Measurements from ENCODE around the gene PARL. TPM values are rescaled to one million over a fixed set of nuclear protein-coding genes. Genes with fewer than 3 reads are reported as not detected.

PARL gene
- total RNA-seq, 1 experiment from 2014 or later: 69.7 TPM

DNA sequence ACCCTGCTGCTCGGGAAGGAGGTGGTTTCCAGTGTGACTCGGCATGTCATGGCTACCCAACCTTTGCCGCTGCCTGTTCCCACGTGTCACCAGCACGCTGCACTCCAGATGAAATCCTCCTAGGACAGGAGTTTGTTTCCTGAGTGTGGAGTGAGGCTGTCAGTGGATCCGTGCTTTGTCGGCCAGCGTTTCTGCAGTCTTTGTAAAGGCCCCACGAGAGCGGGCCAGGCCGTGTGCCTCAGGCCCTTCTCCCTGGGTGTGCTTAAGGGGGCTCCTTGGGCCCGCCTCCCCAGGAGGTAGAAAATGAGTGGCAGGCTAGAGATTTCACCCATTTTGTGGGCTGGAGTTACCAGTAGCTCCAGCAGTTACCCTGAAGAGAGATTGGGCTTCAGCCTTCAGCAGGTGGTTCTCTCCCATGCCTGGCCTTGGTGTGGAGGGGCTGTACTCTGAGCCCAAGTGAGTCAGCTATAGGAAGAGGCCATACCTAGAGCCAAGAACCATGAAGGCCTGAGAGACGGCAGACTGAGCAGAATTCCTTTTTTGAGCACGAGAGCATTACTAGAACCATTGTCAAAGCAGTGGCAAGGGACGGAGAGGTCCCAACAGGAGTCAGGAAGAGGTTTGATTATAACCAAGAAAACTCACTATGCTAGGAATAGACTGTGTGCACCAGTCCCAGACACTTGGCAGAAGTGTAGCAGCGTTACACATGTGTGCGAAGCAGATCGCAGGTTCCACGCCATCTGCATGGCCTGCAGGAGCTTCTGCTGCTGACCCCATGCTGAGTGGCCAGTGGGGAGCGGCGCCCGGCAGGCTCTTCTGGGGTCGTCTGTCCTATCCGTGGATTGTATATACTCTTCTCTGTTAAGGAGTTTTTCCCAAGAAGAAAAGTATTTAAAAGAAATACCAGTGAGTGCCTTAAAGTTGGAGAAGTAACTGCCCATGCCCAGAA lies 73.8 kb downstream of the PARL start:
- intact Hi-C loops (cut with micrococcal nuclease): no loop called here
- CTCF ChIA-PET: interaction anchor here (0.5 kb wide), 1 partner anchor 626 kb away, joined by 3 read pairs; no protein-coding TSS in a partner anchor
- H3K36me3 ChIP-seq (ENCODE audit: control insufficient read depth in 1 of 2, insufficient read depth in 2 of 2, low read length in 2 of 2): peaks cover 31 to 33% of the 10 kb centered on the region in 2 experiments

More for the DNA sequence above, 73.8 kb downstream of the PARL start:
- Histone ChIP-seq H3K27me3 (ENCODE audit: insufficient read depth, low read length) (no peaks in the 10 kb centered on the region), H3K9me2 (ENCODE audit: insufficient read depth) (no peaks in the 10 kb centered on the region), H4K20me1 (ENCODE audit: insufficient read depth) (no peaks in the 10 kb centered on the region), H3K79me2 (ENCODE audit: insufficient read depth, low read length) (no peaks in the 10 kb centered on the region), H3K9me3 (ENCODE audit: control insufficient read depth in 1 of 2, insufficient read depth in 1 of 2, low read depth in 1 of 2, low read length in 2 of 2) (no peaks in the 10 kb centered on the region), H3K4me3 (replicated peaks in 1 of 2; ENCODE audit: low read depth in 1 of 2, low read length in 2 of 2) (no peak overlapping the region), H3K4me2 (ENCODE audit: low read length) (no peak overlapping the region), H3K4me1 (ENCODE audit: control insufficient read depth in 1 of 2, insufficient read depth in 2 of 2, low read length in 2 of 2) (no peaks in the 10 kb centered on the region), H3K27ac (ENCODE audit: low read depth, low read length) (no peak overlapping the region), H3K9ac (ENCODE audit: low read length) (no peak overlapping the region), H2AFZ (ENCODE audit: low read depth, low read length, poor library complexity, severe bottlenecking) (no peak overlapping the region)
- BruUV-seq (replicated peaks): no TSS peak
- RAD21 ChIA-PET (ENCODE audit: low non-redundant PET in 1 of 2, low total read pairs in 2 of 2, uncharacterized antibody in 2 of 2, unreplicated experiment in 2 of 2): no interaction called here
- TF ChIP-seq ELF1 (IDR thresholded peaks at IDR 0.05; ENCODE audit: borderline replicate concordance, low read depth) (no peak), ZNF274 (IDR thresholded peaks at IDR 0.05; ENCODE audit: low read depth, low read length) (no peak), JUND (IDR thresholded peaks at IDR 0.05) (no peak), RAD21 (IDR thresholded peaks at IDR 0.05; ENCODE audit: low read depth) (no peak), SRF (IDR thresholded peaks at IDR 0.05; ENCODE audit: low read depth) (no peak), TCF7L2 (IDR thresholded peaks at IDR 0.05; ENCODE audit: borderline replicate concordance, extremely low read depth, insufficient read depth, insufficient read length) (no peak), SP1 (IDR thresholded peaks at IDR 0.05; ENCODE audit: low read depth) (no peak), ZFX (IDR thresholded peaks at IDR 0.05) (no peak), FOSL1 (IDR thresholded peaks at IDR 0.05; ENCODE audit: low read depth) (no peak), CBX3 (IDR thresholded peaks at IDR 0.05; ENCODE audit: low read depth) (no peak), POLR2A (IDR thresholded peaks at IDR 0.05; ENCODE audit: borderline replicate concordance, extremely low read depth, insufficient read depth, insufficient read length) (no peak), YY1 (IDR thresholded peaks at IDR 0.05; ENCODE audit: extremely low read depth, insufficient replicate concordance, low read depth, low read length) (no peak), CEBPB (IDR thresholded peaks at IDR 0.05; ENCODE audit: low read depth) (no peak), EZH2 (IDR thresholded peaks at IDR 0.05) (no peak), POLR2AphosphoS5 (IDR thresholded peaks at IDR 0.05; ENCODE audit: low read depth, low read length) (no peak; the same call in 1 of the 2 replicates)
- TF ChIP-seq, protein P1, sequence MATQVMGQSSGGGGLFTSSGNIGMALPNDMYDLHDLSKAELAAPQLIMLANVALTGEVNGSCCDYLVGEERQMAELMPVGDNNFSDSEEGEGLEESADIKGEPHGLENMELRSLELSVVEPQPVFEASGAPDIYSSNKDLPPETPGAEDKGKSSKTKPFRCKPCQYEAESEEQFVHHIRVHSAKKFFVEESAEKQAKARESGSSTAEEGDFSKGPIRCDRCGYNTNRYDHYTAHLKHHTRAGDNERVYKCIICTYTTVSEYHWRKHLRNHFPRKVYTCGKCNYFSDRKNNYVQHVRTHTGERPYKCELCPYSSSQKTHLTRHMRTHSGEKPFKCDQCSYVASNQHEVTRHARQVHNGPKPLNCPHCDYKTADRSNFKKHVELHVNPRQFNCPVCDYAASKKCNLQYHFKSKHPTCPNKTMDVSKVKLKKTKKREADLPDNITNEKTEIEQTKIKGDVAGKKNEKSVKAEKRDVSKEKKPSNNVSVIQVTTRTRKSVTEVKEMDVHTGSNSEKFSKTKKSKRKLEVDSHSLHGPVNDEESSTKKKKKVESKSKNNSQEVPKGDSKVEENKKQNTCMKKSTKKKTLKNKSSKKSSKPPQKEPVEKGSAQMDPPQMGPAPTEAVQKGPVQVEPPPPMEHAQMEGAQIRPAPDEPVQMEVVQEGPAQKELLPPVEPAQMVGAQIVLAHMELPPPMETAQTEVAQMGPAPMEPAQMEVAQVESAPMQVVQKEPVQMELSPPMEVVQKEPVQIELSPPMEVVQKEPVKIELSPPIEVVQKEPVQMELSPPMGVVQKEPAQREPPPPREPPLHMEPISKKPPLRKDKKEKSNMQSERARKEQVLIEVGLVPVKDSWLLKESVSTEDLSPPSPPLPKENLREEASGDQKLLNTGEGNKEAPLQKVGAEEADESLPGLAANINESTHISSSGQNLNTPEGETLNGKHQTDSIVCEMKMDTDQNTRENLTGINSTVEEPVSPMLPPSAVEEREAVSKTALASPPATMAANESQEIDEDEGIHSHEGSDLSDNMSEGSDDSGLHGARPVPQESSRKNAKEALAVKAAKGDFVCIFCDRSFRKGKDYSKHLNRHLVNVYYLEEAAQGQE (IDR thresholded peaks at IDR 0.05; ENCODE audit: low read depth): no peak
- TF ChIP-seq, protein P2, sequence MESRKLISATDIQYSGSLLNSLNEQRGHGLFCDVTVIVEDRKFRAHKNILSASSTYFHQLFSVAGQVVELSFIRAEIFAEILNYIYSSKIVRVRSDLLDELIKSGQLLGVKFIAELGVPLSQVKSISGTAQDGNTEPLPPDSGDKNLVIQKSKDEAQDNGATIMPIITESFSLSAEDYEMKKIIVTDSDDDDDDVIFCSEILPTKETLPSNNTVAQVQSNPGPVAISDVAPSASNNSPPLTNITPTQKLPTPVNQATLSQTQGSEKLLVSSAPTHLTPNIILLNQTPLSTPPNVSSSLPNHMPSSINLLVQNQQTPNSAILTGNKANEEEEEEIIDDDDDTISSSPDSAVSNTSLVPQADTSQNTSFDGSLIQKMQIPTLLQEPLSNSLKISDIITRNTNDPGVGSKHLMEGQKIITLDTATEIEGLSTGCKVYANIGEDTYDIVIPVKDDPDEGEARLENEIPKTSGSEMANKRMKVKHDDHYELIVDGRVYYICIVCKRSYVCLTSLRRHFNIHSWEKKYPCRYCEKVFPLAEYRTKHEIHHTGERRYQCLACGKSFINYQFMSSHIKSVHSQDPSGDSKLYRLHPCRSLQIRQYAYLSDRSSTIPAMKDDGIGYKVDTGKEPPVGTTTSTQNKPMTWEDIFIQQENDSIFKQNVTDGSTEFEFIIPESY (IDR thresholded peaks at IDR 0.05; ENCODE audit: extremely low read depth, insufficient replicate concordance, low read length): no peak
- DNase-seq (ENCODE audit: low read depth, low spot score) (no peak), ATAC-seq (no peak)
- POLR2A ChIA-PET: no interaction called here

Measured in HCT116 (cell line).